ENCODE results near the gene IRGQ.

- TF ChIP-seq EZH2phosphoT487 (IDR thresholded peaks at IDR 0.05) (no peak), EZH2 (IDR thresholded peaks at IDR 0.05) (no peak)
- TF ChIP-seq, protein P1, sequence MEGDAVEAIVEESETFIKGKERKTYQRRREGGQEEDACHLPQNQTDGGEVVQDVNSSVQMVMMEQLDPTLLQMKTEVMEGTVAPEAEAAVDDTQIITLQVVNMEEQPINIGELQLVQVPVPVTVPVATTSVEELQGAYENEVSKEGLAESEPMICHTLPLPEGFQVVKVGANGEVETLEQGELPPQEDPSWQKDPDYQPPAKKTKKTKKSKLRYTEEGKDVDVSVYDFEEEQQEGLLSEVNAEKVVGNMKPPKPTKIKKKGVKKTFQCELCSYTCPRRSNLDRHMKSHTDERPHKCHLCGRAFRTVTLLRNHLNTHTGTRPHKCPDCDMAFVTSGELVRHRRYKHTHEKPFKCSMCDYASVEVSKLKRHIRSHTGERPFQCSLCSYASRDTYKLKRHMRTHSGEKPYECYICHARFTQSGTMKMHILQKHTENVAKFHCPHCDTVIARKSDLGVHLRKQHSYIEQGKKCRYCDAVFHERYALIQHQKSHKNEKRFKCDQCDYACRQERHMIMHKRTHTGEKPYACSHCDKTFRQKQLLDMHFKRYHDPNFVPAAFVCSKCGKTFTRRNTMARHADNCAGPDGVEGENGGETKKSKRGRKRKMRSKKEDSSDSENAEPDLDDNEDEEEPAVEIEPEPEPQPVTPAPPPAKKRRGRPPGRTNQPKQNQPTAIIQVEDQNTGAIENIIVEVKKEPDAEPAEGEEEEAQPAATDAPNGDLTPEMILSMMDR (IDR thresholded peaks at IDR 0.05), result no peak
Measured at GRCh38 chr19:43626838-43627237, 30.9 kb upstream of the IRGQ start.
